GM23338 (cell line): ENCODE measurements around the gene SRGAP1. TPM values are rescaled to one million over a fixed set of nuclear protein-coding genes. Genes with fewer than 3 reads are reported as not detected.

Source experiments
- ATAC-seq: fragments of 200-7000 bp; cut with Tn5 transposase; 3 replicates; pipeline ENCODE4 v1.9.1; 2020
- DNase-seq: peaks from one replicate; pipeline ENCODE4 v3.0.0-alpha.2; 2015; ENCODE audit warnings: low spot score
- H2AFZ ChIP-seq: fragments of 200-600 bp; sonication (generic); 2 replicates; pipeline ENCODE4 v1.8.0; 2016; ENCODE audit warnings: antibody characterized with exemption, mild to moderate bottlenecking, moderate library complexity
- H3F3A ChIP-seq: fragments of 200-600 bp; sonication (generic); replicated peaks from 2 replicates; pipeline ENCODE4 v1.8.0; 2017; ENCODE audit warnings: antibody characterized with exemption, mixed run types, low read depth
- H3K27ac ChIP-seq: fragments of 200-600 bp; sonication (generic); 2 replicates; pipeline ENCODE4 v1.6.1; 2016; ENCODE audit warnings: low read depth
- H3K27me3 ChIP-seq: fragments of 200-600 bp; sonication (generic); 2 replicates; pipeline ENCODE4 v1.8.0; 2016; ENCODE audit warnings: mild to moderate bottlenecking, mixed run types, moderate library complexity; ENCODE audit not compliant: insufficient read depth
- H3K36me3 ChIP-seq: fragments of 200-600 bp; sonication (generic); 2 replicates; pipeline ENCODE4 v1.8.0; 2016; ENCODE audit warnings: mild to moderate bottlenecking; ENCODE audit not compliant: insufficient read depth
- H3K4me1 ChIP-seq: fragments of 200-600 bp; sonication (generic); 2 replicates; pipeline ENCODE4 v1.8.0; 2016; ENCODE audit warnings: mild to moderate bottlenecking, moderate library complexity; ENCODE audit not compliant: insufficient read depth
- H3K4me2 ChIP-seq: fragments of 200-600 bp; sonication (generic); 2 replicates; pipeline ENCODE4 v1.7.1; 2017; ENCODE audit warnings: mixed run types
- H3K4me3 ChIP-seq: fragments of 200-600 bp; sonication (generic); 2 replicates; pipeline ENCODE4 v1.6.1; 2016; ENCODE audit warnings: mixed run types
- H3K79me2 ChIP-seq: fragments of 200-600 bp; sonication (generic); replicated peaks from 2 replicates; pipeline ENCODE4 v1.8.0; 2017; ENCODE audit warnings: mild to moderate bottlenecking; ENCODE audit not compliant: insufficient read depth
- H3K9me2 ChIP-seq: fragments of 200-600 bp; sonication (generic); 2 replicates; pipeline ENCODE4 v1.8.0; 2017; ENCODE audit not compliant: insufficient read depth
- H4K20me1 ChIP-seq: fragments of 200-600 bp; sonication (generic); replicated peaks from 2 replicates; pipeline ENCODE4 v1.8.0; 2017; ENCODE audit warnings: mild to moderate bottlenecking; ENCODE audit not compliant: insufficient read depth
- H3K27ac Mint-ChIP-seq: 2 replicates; pipeline ENCODE4 v1.8.0; 2020; ENCODE audit warnings: inconsistent platforms, mild to moderate bottlenecking, moderate library complexity, mixed read lengths
- H3K27me3 Mint-ChIP-seq: 3 replicates; pipeline ENCODE4 v1.8.0; 2022; ENCODE audit warnings: low read depth, mild to moderate bottlenecking, moderate library complexity, mixed read lengths, inconsistent platforms; ENCODE audit not compliant: insufficient read depth, poor library complexity
- H3K36me3 Mint-ChIP-seq: 3 replicates; pipeline ENCODE4 v1.8.0; 2021; ENCODE audit warnings: low read depth, mild to moderate bottlenecking, inconsistent platforms, moderate library complexity, mixed read lengths
- H3K4me1 Mint-ChIP-seq: 3 replicates; pipeline ENCODE4 v1.8.0; 2020; ENCODE audit warnings: mild to moderate bottlenecking, inconsistent platforms, mixed read lengths
- H3K4me3 Mint-ChIP-seq: 3 replicates; pipeline ENCODE4 v1.8.0; 2021; ENCODE audit warnings: moderate library complexity, mild to moderate bottlenecking, inconsistent platforms, mixed read lengths
- H3K9me3 Mint-ChIP-seq: 3 replicates; pipeline ENCODE4 v1.8.0; 2020; ENCODE audit warnings: moderate library complexity, mild to moderate bottlenecking, inconsistent platforms, mixed read lengths
- CREB1 ChIP-seq: fragments of 250-450 bp; sonication (Bioruptor Pico); IDR thresholded peaks from 2 replicates; pipeline ENCODE4 v1.5.0; 2020; ENCODE audit warnings: low read depth, mild to moderate bottlenecking, moderate library complexity
- EZH2 ChIP-seq: fragments of 200-600 bp; sonication (generic); IDR thresholded peaks from one replicate; pipeline ENCODE4 v1.8.0; 2017; ENCODE audit warnings: antibody characterized with exemption, mild to moderate bottlenecking, low read depth; ENCODE audit not compliant: unreplicated experiment
- EZH2phosphoT487 ChIP-seq: fragments of 200-600 bp; sonication (generic); IDR thresholded peaks from one replicate; pipeline ENCODE4 v1.8.1; 2018; ENCODE audit warnings: antibody characterized with exemption; ENCODE audit not compliant: unreplicated experiment
- JUNB ChIP-seq: IDR thresholded peaks from one replicate; pipeline ENCODE4 v1.6.1; 2016; ENCODE audit warnings: antibody characterized with exemption; ENCODE audit not compliant: unreplicated experiment
- NANOG ChIP-seq: IDR thresholded peaks from 2 replicates; pipeline ENCODE4 v1.6.1; 2016; ENCODE audit warnings: antibody characterized with exemption, borderline replicate concordance
- POLR2AphosphoS5 ChIP-seq: IDR thresholded peaks from 2 replicates; pipeline ENCODE4 v1.6.1; 2016; ENCODE audit warnings: antibody characterized with exemption, low read depth
- ZNF331 ChIP-seq: fragments of 250-450 bp; sonication (Bioruptor Pico); IDR thresholded peaks from 2 replicates; pipeline ENCODE4 v1.5.0; 2020; ENCODE audit warnings: low read depth, mild to moderate bottlenecking, moderate library complexity
- polyA plus RNA-seq: library from polyadenylated mRNA; unstranded; fragments of >200 nt; fragmentation: Nextera tagmentation; extraction: Ambion mirVana; gene quantifications from 2 replicates; pipeline ENCODE4 v1.2.1, GENCODE V29; 2016
- total RNA-seq: library from RNA; depleted of rRNA; stranded (reverse); fragments of >200 nt; shearing (Covaris generic); gene quantifications from 2 replicates; pipeline ENCODE4 v1.2.3, GENCODE V29; 2014
- TF ChIP-seq, protein P1 (sequence below): IDR thresholded peaks from one replicate; pipeline ENCODE4 v1.6.1; 2018; ENCODE audit warnings: antibody characterized with exemption; ENCODE audit not compliant: unreplicated experiment
- TF ChIP-seq, protein P2 (sequence below): fragments of 250-450 bp; sonication (Bioruptor Pico); IDR thresholded peaks from 2 replicates; pipeline ENCODE4 v1.5.0; 2020; ENCODE audit warnings: mild to moderate bottlenecking, moderate library complexity
- TF ChIP-seq, protein P3 (sequence below): IDR thresholded peaks from 2 replicates; pipeline ENCODE4 v1.6.1; 2016; ENCODE audit warnings: antibody characterized with exemption

SRGAP1 gene
- total and polyA plus RNA-seq, 2 experiments from 2014 or later = 6.1 to 8.1 TPM

GRCh38 chr12:64059685-64060084 is 215.2 kb downstream of the SRGAP1 start:
- no peaks in the 10 kb centered on the region for H4K20me1 ChIP-seq
- H3K9me3 Mint-ChIP-seq = no peaks in the 10 kb centered on the region

GRCh38 chr12:64061868-64062375 is 217.4 kb downstream of the SRGAP1 start:
- H4K20me1 ChIP-seq = no peaks in the 10 kb centered on the region
- H3K36me3 ChIP-seq = no peaks in the 10 kb centered on the region
- Mint-ChIP-seq H3K27ac (no peak overlapping the region), H3K4me1 (peaks cover 14% of the 10 kb centered on the region), H3K27me3 (no peaks in the 10 kb centered on the region), H3K4me3 (no peak overlapping the region), H3K36me3 (0 out of 3 replicates have a peak, but pooled peaks cover 3% of the 10 kb centered on the region), H3K9me3 (no peaks in the 10 kb centered on the region)
- no peaks in the 10 kb centered on the region for H3K27me3 ChIP-seq
- no peaks in the 10 kb centered on the region for H3K9me2 ChIP-seq
- no peak overlapping the region for H3K4me2 ChIP-seq
- no peaks in the 10 kb centered on the region for H3K79me2 ChIP-seq
- peaks cover 11% of the 10 kb centered on the region; the same call in 1 of the 2 replicates for H3K4me1 ChIP-seq
- no peaks in the 10 kb centered on the region for H3F3A ChIP-seq
- H2AFZ ChIP-seq = no peak overlapping the region
- DNase-seq = no peak
- H3K27ac ChIP-seq = no peak overlapping the region
- H3K4me3 ChIP-seq = no peak overlapping the region
- ATAC-seq = no peak
- no peak for TF ChIP-seq NANOG
- no peak for TF ChIP-seq CREB1 (CRISPR knock-in tag)
- TF ChIP-seq, protein P1, sequence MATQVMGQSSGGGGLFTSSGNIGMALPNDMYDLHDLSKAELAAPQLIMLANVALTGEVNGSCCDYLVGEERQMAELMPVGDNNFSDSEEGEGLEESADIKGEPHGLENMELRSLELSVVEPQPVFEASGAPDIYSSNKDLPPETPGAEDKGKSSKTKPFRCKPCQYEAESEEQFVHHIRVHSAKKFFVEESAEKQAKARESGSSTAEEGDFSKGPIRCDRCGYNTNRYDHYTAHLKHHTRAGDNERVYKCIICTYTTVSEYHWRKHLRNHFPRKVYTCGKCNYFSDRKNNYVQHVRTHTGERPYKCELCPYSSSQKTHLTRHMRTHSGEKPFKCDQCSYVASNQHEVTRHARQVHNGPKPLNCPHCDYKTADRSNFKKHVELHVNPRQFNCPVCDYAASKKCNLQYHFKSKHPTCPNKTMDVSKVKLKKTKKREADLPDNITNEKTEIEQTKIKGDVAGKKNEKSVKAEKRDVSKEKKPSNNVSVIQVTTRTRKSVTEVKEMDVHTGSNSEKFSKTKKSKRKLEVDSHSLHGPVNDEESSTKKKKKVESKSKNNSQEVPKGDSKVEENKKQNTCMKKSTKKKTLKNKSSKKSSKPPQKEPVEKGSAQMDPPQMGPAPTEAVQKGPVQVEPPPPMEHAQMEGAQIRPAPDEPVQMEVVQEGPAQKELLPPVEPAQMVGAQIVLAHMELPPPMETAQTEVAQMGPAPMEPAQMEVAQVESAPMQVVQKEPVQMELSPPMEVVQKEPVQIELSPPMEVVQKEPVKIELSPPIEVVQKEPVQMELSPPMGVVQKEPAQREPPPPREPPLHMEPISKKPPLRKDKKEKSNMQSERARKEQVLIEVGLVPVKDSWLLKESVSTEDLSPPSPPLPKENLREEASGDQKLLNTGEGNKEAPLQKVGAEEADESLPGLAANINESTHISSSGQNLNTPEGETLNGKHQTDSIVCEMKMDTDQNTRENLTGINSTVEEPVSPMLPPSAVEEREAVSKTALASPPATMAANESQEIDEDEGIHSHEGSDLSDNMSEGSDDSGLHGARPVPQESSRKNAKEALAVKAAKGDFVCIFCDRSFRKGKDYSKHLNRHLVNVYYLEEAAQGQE = no peak
- TF ChIP-seq JUNB = no peak
- no peak for TF ChIP-seq EZH2
- TF ChIP-seq, protein P2, sequence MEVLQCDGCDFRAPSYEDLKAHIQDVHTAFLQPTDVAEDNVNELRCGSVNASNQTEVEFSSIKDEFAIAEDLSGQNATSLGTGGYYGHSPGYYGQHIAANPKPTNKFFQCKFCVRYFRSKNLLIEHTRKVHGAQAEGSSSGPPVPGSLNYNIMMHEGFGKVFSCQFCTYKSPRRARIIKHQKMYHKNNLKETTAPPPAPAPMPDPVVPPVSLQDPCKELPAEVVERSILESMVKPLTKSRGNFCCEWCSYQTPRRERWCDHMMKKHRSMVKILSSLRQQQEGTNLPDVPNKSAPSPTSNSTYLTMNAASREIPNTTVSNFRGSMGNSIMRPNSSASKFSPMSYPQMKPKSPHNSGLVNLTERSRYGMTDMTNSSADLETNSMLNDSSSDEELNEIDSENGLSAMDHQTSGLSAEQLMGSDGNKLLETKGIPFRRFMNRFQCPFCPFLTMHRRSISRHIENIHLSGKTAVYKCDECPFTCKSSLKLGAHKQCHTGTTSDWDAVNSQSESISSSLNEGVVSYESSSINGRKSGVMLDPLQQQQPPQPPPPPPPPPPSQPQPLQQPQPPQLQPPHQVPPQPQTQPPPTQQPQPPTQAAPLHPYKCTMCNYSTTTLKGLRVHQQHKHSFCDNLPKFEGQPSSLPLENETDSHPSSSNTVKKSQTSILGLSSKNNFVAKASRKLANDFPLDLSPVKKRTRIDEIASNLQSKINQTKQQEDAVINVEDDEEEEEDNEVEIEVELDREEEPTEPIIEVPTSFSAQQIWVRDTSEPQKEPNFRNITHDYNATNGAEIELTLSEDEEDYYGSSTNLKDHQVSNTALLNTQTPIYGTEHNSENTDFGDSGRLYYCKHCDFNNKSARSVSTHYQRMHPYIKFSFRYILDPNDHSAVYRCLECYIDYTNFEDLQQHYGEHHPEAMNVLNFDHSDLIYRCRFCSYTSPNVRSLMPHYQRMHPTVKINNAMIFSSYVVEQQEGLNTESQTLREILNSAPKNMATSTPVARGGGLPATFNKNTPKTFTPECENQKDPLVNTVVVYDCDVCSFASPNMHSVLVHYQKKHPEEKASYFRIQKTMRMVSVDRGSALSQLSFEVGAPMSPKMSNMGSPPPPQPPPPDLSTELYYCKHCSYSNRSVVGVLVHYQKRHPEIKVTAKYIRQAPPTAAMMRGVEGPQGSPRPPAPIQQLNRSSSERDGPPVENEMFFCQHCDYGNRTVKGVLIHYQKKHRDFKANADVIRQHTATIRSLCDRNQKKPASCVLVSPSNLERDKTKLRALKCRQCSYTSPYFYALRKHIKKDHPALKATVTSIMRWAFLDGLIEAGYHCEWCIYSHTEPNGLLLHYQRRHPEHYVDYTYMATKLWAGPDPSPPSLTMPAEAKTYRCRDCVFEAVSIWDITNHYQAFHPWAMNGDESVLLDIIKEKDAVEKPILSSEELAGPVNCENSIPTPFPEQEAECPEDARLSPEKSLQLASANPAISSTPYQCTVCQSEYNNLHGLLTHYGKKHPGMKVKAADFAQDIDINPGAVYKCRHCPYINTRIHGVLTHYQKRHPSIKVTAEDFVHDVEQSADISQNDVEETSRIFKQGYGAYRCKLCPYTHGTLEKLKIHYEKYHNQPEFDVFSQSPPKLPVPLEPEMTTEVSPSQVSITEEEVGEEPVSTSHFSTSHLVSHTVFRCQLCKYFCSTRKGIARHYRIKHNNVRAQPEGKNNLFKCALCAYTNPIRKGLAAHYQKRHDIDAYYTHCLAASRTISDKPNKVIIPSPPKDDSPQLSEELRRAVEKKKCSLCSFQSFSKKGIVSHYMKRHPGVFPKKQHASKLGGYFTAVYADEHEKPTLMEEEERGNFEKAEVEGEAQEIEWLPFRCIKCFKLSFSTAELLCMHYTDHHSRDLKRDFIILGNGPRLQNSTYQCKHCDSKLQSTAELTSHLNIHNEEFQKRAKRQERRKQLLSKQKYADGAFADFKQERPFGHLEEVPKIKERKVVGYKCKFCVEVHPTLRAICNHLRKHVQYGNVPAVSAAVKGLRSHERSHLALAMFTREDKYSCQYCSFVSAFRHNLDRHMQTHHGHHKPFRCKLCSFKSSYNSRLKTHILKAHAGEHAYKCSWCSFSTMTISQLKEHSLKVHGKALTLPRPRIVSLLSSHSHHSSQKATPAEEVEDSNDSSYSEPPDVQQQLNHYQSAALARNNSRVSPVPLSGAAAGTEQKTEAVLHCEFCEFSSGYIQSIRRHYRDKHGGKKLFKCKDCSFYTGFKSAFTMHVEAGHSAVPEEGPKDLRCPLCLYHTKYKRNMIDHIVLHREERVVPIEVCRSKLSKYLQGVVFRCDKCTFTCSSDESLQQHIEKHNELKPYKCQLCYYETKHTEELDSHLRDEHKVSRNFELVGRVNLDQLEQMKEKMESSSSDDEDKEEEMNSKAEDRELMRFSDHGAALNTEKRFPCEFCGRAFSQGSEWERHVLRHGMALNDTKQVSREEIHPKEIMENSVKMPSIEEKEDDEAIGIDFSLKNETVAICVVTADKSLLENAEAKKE (CRISPR knock-in tag) = no peak
- TF ChIP-seq EZH2phosphoT487 = no peak

More at GRCh38 chr12:64059685-64060084, 215.2 kb downstream of the SRGAP1 start:
- H3F3A ChIP-seq = no peaks in the 10 kb centered on the region
- H3K4me2 ChIP-seq = no peak overlapping the region
- no peak overlapping the region for H3K27ac ChIP-seq
- no peak overlapping the region for H3K4me3 Mint-ChIP-seq
- no peak for DNase-seq
- H3K36me3 ChIP-seq = no peaks in the 10 kb centered on the region
- H3K4me3 ChIP-seq = no peak overlapping the region
- peaks cover 14% of the 10 kb centered on the region for H3K4me1 Mint-ChIP-seq
- H3K27me3 Mint-ChIP-seq = no peaks in the 10 kb centered on the region
- H3K27ac Mint-ChIP-seq = no peak overlapping the region
- no peak overlapping the region for H2AFZ ChIP-seq
- H3K27me3 ChIP-seq = no peaks in the 10 kb centered on the region
- no peak for ATAC-seq
- no peaks in the 10 kb centered on the region for H3K9me2 ChIP-seq
- H3K36me3 Mint-ChIP-seq = peaks cover 6% of the 10 kb centered on the region
- TF ChIP-seq POLR2AphosphoS5 = no peak
- no peak for TF ChIP-seq EZH2phosphoT487
- TF ChIP-seq NANOG = no peak
- TF ChIP-seq, protein P3, sequence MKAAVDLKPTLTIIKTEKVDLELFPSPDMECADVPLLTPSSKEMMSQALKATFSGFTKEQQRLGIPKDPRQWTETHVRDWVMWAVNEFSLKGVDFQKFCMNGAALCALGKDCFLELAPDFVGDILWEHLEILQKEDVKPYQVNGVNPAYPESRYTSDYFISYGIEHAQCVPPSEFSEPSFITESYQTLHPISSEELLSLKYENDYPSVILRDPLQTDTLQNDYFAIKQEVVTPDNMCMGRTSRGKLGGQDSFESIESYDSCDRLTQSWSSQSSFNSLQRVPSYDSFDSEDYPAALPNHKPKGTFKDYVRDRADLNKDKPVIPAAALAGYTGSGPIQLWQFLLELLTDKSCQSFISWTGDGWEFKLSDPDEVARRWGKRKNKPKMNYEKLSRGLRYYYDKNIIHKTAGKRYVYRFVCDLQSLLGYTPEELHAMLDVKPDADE = no peak
- TF ChIP-seq ZNF331 = no peak
- no peaks in the 10 kb centered on the region for H3K79me2 ChIP-seq
- peaks cover 11% of the 10 kb centered on the region; the same call in 1 of the 2 replicates for H3K4me1 ChIP-seq
